OCI-LY3 (cell line): ENCODE measurements around the gene OLIG2.

Source experiments
- EZH2phosphoT487 ChIP-seq: fragments of 200-600 bp; shearing (Covaris generic); IDR thresholded peaks from 2 replicates; pipeline ENCODE4 v1.6.1; 2018; ENCODE audit warnings: antibody characterized with exemption, mixed run types, low read depth
- TF ChIP-seq, protein P1 (sequence below): fragments of 200-600, 300-600 bp; sonication (generic); IDR thresholded peaks from 2 replicates; pipeline ENCODE4 v1.5.1; 2014; ENCODE audit warnings: antibody characterized with exemption, low read length, low read depth

DNA sequence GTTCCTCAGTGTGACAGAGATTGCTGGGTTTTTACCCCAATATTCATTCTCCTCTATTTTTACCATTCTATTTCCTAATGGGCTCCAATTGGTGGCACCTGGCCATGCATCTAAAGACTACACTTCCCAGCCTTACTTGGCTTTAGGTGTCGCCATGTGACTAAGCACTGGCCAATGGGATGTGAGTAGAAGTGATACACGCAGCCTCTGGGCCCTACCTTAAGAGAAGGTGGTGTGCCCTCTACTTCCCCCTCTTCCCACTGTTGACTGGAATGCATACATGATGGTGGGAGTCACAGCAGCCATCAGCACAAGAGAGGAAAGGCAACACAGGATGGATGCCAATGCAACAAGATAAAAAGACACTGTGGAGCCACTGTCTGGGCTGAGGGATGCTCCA is 11.4 kb upstream of the OLIG2 start:
- TF ChIP-seq, protein P1, sequence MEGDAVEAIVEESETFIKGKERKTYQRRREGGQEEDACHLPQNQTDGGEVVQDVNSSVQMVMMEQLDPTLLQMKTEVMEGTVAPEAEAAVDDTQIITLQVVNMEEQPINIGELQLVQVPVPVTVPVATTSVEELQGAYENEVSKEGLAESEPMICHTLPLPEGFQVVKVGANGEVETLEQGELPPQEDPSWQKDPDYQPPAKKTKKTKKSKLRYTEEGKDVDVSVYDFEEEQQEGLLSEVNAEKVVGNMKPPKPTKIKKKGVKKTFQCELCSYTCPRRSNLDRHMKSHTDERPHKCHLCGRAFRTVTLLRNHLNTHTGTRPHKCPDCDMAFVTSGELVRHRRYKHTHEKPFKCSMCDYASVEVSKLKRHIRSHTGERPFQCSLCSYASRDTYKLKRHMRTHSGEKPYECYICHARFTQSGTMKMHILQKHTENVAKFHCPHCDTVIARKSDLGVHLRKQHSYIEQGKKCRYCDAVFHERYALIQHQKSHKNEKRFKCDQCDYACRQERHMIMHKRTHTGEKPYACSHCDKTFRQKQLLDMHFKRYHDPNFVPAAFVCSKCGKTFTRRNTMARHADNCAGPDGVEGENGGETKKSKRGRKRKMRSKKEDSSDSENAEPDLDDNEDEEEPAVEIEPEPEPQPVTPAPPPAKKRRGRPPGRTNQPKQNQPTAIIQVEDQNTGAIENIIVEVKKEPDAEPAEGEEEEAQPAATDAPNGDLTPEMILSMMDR, result no peak
- TF ChIP-seq EZH2phosphoT487, result no peak
